ENCODE data around the gene SLC1A2.

The SLC1A2 gene

DNA sequence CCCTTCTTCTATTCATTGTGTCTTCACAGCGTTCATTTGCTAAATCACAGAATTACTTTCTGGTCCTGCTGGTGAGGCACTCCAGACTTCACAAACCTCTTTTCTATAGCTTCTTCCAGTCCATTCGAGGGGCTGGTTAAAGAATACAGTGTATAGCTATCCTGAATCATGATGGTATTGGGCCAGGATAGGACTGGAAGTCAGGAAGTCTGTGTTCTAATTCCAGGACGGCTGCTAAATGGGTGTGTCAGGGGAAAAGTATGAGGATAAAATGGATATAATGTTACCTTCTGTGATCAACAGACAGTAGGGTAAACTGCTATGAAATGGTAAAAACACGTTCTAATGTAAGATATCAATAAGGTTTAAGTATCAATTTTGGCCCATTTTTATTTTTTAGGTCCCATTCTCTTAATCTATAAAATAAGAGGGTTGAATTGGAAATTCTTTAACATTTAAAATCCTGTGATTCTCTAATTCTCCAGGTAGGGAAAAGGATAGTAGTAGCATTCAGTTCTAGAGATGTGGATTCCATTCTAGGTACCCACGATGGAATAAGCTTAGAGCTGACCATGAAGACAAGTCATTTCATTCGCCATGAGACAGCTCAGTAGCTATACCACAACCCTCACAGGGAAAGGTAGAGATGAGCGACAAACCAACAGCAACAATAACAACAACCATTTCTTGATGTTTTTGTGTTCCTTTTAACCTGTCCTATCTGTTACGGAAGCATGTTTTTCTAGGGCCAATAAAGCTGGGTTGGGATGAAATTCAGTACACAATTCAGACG, 96.1 kb downstream of the SLC1A2 start:
- DNase-seq, result no peak

DNA sequence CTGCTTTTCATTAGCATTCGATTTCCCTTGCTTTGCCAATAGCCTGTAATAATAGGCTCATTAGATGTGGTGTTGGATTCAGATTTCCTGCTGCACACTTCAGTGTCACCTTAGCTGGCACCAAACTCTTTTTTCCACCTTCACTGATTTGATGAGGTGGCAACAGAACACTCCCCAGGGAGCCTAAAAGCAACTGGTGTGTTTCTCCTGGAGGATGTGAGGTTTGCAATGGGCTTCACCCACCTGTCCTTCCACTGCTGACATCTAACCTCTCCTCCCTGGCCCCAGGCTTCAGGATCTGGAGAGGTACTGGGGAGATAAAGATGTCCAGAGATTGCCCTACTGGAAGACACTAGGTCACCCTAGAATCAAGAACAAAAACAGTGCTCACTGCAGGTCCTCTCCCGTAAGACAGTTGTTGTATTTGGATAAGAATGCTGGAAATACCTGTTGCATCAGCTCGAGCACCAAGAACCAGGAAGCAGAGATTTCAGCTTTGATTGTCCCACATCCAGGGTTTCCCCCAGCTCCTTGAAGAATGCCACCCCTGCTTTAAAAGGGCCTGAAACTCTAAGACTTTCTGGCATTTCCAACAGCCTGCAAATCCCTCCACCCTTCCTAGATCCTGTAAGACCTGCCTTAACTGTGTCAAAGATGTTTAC, 96.9 kb downstream of the SLC1A2 start:
- DNase-seq, result no peak

DNA sequence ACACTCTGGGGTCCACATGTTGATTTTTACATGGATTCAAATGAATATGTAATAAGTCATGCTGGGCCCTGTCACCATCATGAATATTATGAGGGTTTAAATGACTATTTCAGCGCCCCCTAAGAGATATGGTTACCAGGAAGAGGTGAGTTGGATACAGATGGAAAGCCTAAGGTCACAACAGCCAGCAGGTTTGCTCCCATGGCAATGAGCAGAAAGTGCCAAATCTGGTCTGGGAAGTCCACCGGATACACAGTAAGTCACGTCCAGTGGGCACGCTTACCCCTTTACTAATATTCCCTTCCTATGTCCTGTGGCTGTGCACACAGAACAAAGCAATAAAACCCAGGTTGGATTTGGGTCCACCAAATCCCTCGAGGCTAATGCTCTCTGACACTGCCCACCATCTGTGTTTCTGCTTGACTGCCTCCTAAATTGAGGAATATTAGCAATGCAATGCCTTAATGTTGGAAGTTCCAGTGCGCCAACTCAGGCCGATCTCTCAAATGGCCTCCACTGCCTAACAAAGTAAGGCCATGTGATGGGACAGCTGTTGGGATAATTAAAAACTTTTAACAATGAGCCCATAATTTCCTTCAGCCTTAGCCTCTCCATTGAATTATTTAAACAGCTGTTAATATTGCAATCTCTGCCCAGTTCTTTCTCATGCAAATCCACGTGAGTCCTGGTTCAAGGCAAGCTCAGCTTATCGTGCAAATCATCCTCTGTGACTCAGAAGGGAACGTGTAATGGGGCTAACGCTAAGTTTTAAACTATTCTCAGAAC, 97.6 kb downstream of the SLC1A2 start:
- DNase-seq, result no peak

DNA sequence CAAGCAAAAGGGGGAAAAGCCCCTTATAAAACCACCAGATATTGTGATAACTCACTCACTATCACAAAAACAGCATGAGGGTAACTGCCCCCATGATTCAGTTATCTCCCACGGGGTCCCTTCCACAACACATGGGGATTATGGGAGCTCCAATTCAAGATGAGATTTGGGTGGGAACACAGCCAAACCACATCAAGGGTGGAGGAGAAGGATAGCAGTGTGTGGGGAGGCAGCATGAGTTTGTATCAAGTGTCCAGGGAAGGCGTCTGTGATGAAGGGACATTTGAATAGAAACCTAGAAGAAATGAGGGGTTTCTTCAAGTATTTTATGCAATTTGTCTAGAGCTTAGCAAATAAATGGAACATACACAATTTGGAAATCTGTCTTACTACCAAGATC, 98.2 kb downstream of the SLC1A2 start:
- no peak for DNase-seq

DNA sequence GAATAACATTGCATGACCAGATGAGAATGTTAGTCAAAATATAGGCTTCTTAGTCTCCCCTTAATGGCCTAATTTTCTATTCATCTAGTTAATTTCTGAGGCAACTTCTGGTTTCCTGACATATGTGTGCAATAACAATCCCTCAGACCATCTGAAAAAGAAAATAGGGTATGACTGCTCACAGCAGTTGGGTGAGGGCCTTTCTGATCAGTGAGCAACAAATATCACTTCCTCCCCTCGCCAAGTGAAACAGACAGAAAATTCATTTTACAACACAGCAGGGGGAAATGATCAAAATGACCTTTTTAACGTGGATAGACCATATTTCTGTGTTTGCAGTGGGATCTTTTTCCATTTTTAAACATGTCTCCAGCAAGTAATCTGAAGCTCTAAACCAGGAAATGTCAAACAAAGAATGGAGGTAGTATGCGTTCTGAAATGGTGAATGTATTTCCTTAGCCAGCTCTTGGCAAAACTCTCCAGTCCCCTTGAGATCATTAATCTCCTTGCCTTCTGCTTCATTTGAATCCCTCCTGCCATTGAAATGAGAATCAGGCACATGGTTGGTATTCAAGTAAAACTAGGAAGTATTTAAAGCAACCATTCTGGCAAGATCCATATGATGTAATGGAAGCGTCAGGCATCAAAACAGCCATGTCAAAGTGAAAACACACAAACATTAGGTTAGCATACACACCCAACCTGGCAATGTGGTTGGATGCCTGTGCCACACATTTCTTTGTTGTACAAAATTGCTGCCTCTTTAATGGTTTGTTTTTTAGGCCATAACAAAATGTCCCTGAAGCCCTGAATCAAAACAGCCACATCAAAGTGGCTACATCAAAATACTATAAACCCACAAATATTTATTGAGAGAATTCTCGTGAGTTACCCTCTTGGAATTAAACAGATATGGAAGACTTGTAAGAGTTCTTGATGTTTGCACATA, 100.1 kb downstream of the SLC1A2 start:
- no peak for DNase-seq

DNA sequence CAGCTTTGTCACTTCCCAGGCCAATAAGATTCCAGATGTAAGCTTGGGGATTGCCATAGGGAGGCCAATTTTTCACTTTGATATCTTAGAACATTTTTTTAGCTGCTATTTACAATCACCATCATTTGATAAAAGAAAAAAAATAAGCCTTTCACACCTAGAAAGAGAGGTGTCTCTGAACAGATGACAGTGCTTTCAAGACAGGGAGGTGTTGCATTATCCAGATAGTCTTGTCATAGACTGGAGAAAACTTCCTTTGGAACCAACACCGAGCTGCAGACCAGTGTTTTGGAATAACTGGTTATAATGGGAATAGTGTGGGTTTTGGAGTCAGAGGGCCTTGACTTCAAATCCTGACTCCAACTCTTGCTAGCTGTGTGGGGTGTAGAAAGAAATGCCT, 101.0 kb downstream of the SLC1A2 start:
- DNase-seq, result no peak

DNA sequence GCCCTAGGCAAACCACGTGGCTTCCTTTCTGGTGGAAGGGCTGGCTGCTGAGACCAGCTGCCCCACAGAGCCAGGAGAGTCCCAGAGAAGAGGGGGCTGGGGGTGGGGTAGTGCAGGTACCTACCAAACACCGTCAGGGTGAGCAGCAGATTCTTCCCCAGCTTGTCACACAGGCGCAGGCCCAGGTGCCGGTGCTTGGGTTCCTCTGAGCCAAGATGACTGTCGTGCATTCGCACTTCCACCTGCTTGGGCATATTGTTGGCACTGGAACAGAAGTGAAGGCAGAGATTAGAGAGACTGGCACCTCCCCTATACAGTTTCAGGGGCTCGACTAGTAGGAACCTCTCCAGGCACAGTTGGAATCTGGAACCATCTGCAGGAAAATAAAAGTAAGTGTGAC, 102.1 kb downstream of the SLC1A2 start:
- DNase-seq, result no peak

DNA sequence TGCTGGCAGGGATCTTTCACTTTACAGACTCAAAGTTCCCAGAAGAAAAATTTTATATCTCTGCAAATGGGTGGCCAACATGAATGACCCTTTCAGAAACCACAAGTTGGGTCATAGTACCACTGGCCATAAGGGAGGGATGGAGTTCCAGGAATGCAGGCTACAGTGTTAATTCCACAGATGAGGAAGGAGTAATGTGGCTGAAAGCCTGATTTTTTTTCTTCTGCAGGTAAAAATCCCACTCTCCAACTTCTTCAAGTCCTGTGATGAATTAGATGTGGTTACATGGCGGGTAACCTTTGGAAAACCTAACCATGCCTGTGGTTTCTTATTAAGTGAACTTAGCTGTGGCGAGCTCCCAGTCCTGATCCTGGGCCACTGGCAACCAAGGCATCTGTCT, 103.2 kb downstream of the SLC1A2 start:
- no peak for DNase-seq

DNA sequence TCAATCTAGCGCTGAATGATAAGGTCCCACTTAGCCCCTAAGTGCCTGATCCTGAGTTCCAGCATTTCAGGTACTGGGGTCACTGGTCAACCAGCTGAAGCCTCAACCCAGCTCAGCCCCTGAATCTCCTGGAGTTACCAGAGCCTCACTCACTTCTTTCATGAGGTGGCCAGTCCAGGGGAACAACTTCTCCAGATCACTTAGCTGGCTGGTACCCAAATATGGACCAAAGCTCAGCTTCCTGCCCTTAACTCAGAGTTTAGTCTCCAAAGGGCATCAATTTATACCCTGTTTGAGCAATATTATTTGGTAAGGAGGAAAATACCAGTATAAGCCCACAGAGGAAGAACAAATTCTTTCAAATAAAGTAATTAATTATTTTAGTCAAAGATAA, 105.6 kb downstream of the SLC1A2 start:
- DNase-seq, result no peak

DNA sequence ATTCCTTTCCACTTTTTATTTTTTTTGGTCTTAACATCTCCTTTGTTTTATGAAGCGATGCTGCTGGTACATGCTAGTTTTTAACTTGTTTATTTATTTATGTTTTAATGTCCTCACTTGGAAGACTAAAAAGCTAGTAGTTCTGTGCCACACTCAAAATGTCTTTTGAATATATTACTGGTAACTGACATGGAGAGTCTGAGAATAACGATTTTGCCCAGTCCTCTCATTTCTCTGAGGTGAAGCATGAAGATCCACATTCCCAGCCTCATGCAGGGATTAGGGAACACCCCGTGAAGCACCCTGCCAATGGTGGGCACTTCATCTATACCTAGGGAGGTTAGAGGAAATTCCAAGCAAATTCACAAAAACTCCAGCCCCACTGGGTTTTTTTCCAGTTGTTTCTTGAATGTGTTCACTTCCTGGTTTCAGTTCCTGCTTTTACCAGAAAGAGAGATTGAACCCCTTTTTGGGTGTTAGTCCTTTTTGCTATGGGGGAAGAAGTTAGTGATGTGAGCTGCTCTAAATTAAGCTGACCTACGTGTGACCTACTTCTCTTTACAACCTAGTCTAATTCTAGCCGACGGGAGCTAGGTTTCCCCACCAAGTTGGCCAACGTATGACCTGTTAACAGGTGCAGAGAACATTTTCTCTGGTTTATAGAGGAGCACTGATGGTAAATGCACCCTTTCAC, 106.1 kb downstream of the SLC1A2 start:
- no peak for DNase-seq

DNA sequence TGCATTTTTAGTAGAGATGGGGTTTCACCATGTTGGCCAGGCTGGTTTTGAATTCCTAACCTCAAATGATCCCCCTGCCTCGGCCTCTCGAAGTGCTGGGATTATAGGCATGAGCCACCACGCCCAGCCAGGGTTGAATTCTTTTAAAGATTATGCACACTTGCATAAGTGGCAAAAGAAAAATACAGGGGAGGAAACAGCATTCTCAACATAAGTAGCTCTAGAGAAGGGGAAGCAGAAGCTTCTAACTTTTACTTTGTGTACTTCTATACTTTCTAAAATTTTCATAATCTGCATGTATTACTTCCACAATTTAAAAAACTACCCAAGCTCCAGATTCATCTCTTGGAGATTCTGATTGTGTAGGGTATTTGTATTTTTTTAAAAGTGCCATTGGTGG, 108.0 kb downstream of the SLC1A2 start:
- DNase-seq, result no peak

DNA sequence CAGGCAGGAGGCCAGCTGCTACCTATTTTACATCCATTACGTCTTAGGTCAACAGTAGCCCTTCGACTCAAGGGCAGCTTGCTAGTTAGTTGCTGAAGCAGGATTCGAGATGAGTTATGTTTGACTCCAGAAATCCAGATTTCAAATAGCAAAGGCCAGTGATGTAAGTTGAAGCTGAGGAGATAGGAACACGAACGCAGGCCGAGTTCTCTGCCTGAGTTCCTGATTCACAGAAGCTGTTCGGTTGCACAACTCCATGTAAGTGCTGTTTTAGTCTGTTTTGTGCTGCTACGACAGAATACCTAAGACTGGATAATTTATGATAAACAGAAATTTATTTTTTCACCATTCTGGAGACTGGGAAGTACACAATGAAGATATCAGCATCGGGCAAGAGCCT, 111.2 kb downstream of the SLC1A2 start:
- no peak for DNase-seq

DNA sequence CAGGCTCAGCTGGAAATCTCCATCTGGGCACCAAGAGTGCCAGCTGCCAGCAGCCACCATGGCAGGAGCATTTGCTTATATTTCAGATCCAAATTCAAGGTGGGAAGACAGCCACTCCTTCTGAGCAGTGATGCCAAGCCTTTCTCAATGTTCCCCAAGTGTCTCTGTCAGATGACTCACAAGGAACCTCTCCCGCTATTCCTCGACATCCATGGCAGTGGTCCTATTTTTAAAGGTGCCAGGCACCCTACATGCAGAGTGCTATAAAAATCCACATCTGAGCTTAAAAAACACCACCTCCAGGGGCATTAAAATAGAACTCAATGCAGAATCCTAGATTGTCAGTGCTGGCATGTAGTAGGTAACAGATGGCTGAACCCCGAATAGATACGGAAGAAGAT, 112.1 kb downstream of the SLC1A2 start:
- no peak for DNase-seq

DNA sequence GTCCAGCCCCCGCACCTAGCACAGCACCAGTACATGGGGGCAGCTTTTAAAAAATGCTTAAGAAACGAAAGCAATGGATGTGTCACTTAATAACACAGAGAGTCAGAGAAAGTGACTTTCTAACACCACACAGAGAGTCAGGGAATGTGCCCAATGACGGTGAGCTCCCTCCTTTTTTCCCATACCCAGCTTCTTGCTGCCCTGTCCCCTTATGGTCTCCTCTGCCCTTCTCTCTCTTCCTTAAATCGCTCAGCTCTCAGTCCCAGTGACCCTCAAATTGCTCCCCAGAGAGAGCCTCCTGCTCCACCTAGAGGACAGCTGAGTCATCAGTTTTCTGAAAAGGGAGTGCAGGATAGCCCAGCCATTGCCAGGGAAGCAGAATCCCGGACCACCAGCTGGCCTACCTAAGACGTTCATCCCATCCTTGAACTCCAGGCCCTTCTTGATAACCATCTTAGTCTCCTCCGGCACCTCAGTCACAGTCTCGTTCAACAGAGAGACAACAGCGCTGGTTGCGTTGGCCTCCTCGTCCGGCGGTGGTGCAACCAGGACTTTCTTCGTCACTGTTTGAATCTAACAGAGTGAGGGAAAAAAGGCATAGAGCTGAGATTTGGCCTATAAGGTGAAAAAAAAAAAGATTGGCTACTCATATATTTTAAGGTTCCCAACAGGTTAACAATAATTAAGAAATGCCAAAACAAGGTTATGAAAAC, 113.5 kb downstream of the SLC1A2 start:
- no peak for DNase-seq

DNA sequence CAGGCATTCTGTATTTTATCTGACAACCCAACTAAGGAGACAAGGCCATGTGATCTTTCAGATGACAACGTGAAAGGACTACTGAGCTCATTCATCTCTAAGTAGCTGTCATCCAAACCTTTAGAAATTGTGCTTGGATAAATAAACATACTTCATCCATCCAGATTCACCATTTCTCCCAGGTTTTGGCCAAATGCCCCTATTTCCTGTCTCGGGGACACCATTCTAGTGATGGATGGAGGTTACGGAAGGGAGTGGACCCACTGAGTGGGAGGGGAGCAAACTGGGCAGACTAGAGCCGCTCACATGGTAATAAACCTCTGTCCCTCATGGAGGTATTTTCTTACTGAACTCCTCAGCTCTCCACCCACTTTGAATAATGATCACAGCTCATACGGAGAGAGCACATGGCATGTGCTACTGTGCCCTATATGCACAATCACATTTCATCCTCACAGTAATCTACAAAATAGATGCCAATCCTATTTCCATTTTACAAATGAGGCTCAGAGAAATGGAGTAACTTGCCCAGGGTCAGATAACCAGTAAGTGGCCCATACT, 114.4 kb downstream of the SLC1A2 start:
- no peak for DNase-seq

DNA sequence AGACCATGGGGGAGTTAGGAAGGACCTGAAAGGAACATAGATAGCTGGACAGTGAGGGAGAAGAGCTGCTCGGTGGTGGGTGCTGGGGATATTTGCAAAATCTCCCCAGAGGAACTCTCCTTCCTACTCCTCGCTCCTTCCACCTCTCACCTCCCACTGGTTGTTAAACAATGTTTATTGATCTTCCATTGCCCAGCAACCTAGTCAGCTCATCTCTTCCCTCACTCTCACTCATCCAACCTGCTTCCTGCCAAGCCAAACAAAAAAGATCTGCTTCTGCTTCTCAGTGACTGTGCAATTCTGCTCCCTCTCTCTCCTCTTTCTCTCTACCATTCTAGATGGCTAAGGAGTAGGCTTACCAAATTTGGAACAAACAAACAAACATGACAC, 115.0 kb downstream of the SLC1A2 start:
- DNase-seq, result no peak

DNA sequence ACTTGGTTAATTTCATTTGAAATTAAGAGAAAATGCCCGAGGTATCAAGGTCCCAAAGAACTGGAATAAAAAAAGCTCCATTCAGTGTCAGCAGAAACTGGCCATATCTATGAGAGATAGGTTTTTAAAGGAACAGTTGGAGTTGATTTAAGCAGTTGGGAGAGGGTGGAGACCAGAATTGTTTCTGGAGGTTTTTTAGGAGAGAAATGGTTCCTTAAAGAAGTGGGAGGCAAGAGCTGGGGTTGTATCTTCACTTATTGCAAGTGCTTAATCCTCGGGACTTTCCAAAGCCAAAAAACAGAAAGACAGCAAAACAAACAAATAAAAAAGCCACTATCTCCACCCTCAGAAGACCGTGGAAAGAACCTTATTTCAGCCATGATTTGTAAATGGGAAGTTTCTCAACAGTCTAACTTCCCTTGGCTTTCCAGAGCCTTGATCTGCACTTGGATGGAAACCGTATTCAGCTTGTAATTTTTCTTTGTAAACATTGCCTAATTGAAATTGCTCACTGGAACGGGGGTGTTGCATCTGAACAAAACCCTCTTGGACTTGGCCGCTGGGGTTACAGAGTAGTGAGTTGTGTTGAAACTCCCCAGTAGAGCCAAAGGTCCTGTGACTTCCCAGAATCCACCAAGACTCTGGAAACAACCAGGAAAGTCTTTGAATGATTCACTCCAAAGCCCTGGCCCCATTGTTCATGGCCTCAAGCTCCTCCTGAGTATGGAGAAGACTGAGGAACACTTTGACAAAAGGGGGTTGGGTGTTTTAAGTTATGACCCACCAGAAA, 115.6 kb downstream of the SLC1A2 start:
- DNase-seq, result no peak

DNA sequence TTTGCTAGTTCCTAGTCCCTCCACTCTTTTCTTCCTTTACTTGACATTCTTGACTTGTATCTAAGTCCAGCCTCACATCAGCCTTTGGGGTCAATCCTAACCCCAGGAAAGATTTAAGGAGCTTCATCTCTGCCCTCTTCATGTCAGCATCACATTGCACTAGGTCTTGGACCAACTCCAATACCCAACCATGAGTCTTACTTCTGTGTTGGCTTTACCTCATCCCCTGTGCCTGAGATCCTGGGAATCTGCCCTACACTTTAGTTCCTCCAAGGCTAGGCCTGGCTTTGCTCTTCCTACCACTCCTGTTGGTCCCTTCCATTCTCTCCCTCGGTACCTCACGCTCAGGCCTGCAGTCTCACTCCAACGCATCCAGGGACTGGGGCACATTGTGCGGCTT, 117.0 kb downstream of the SLC1A2 start:
- no peak for DNase-seq

DNA sequence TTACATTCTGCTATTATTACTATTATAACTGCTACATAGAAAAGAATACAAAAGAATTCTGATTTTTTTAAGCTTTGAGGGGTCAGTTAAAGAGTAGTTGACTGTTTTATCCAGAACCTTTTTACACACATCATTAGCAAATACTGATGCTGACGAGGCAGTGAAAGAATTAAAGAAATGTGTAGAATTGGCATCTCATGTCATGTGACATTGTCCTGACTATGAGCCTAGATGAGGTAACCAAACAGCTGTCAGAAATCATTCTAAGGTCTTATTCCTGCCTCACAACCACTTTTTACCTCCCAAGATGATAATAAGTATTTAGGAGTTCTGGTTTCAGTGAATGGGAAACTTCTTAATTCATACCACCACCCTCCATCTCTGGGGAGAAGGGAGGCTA, 121.0 kb downstream of the SLC1A2 start:
- DNase-seq, result no peak

DNA sequence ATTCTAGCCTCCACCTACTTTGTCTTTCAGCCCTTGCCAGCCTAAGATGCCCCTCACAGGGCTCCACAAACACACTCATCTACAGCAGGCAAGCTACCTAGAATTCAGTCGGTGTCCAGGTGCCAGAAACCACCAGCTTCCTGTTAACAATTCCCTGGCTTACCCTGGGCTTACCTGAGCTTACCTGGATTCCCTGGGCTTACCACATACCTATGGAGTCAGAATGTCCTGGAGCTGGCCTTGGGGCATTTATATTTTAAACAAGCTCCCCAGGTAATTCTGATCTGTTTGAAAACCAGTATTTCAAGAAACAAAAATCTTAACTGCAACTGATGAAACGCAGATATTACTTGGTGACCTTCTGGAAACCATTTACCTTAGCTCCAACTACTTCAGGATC, 123.6 kb downstream of the SLC1A2 start:
- DNase-seq, result no peak
